ENCODE measurements around the gene TBC1D2. TPM values are rescaled to one million over a fixed set of nuclear protein-coding genes. Genes with fewer than 3 reads are reported as not detected.
A peak's percentile ranks its signal among the peaks of the same experiment; 100 is the strongest.

Gene TBC1D2
- total RNA-seq, 1 donor from 2014 or later, result 10.3 TPM

DNA sequence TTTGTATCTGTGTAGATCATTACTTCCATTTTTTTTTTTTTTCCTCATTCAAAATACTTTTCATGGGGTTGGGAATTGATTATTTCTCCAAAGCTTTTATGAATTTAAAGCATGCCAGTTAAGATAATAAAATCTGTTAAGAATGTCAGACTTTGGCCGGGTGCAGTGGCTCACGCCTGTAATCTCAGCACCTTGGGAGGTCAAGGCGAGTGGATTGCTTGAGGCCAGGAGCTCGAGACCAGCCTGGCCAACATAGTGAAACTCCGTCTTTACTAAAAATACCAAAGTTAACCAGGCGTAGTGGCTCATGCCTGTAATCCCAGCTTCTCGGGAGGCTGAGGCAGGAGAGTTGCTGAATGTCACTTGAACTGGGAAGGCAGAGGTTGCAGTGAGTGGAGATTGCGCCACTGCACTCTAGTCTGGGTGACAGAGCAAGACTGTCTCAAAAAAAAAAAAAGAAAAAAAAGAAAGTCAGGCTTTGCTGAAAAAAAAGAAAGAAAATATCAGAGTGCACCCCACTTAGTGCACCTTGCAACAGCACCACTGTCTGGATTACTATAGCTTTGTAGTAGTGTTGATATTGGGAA, 18.5 kb downstream of the TBC1D2 start:
- DNase-seq, result no peak

DNA sequence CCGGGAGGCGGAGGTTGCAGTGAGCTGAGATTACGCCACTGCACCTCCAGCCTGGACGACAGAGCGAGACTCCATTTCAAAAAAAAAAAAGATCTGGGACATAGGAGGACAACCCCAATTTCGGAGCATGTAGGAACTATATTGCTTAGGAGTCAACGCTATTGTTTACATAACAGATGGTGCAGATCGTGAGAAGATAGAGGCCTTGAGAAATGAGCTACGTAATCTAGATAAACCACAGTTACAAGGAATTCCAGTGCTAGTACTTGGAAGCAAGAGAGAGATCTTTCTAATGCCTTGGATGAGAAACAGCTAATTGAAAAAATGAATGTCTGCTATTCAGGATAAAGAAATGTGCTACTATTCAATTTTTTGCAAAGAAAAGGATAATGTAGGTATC, 20.3 kb downstream of the TBC1D2 start:
- no peak for DNase-seq

DNA sequence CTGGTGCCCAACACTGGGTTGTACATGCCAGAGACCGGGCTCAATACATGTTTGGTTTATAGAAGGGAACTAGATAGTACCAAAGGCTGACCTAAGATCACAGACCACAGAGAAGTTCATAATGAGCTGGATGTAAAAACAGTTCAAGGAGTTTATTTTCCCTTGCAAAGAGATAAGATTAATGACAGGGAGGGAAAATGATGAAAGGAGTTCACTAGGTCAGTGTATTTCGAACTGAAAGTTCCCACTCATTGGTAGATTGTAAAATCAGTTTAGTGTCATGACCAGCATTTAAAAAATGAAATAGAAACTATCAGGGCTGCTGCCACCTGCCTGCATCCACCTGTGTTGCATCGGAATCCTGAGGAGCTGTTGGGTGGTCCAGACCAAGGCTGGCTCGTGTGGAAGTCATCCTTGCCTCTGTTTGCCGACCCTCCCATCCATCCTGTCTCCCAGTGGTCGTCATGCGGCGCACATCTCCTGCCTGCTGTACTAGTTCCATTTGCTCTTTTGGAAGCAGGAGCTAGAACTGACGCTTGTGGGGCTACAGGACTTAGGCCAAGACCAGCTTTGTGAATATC, 21.1 kb downstream of the TBC1D2 start:
- DNase-seq, result no peak

DNA sequence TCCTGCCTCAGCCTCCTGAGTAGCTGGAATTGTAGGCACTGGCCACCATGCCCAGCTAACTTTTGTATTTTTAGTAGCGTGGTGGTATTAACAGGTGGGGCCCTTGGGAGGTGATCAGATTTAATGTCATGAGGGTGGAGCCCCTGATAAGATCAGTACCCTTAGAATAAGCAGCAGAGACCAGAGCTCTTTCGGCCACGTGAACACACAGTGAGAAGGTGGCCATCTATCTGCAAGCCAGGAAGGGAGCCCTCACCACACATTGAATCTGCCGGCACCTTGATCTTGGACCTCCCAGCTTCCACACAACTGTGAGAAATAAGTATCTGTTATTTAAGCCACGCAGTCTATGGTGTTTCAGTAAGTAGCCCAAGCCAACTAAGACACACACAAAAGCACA, 22.5 kb downstream of the TBC1D2 start:
- no peak for DNase-seq

DNA sequence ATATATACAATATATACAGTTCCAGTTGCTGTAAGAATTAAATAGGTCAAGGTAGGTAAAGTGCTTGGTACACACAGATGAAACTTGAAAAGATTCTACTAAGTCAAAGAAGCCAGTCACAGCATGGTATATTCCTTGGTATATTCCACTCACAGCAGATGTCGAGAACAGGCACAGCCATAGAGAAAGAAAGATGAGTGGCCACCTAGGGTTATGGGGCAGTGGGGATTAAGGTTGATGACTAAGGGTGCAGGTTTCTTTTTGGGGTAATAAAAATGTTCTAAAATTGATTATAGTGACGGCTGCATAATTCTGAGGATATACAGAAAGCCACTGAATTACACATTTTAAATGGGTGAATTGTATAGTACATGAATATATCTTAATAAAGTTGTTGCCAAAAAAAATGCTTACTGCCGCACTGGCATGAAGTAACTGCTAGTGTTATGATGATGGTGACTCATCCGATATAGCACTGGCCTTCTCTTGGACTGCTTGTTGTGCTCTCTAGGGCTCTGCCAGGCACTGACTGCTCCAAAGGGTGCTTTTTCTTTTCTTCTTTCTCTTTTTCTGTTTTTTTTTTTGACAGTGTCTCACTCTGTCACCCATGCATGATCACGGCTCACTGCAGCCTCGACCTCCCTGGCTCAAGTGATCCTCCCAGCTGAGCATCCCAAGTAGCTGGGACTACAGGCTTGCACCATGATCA, 23.5 kb downstream of the TBC1D2 start:
- DNase-seq, result no peak

DNA sequence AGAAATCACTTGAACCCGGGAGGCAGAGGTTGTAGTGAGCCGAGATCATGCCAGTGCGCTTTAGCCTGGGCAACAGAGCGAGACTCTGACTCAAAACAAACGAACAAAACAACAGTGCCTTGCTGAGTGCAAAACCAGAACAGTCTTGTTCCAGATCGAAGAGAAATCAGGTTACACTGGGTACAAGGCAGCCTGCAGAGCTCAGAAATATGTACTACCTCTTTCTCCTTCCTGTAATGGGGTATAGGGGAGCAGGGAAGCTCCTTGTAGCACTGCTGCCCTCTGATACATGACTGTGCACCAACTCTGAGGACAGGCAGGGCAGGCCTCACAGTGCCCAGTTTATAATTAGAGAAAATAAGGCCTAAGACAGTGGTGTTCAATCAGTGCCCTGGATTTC, 24.7 kb downstream of the TBC1D2 start:
- DNase-seq, result no peak

DNA sequence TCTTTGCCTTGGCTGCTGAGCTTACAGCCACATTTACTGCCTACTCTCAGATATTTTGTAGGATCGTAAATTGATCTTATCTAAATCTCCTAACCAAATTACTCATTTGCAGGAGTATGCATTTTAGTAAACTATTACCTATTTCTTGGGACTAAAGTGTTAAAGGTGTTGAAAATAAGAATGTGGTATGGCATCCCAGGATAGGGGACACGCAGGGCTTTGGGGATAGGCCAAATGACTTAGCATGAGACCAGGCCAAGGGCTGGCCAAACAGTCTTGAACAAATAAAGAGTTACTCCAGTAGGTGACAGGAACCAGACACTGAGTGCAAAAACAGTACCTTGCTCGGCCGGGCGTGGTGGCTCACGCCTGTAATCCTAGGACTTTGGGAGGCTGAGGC, 25.1 kb downstream of the TBC1D2 start:
- DNase-seq, result no peak

DNA sequence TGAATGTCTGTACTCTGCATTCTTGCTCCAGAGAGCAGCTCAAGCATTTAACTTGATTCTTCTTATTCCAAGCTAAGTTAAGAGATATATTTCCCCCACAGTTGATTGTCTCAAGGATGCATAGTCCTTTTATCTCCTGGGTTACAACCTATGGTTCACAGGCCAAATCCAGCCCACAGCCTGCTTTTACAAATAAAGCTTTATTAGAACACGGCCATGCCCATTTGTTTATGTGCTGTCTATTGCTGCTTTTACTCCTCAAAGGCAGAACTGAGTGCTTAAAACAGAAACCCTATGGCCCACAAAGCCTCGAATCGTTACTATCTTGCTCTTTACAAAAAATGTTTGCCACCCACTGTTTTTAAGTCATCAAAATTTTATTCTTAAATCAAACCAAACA, 25.8 kb downstream of the TBC1D2 start:
- no peak for DNase-seq

DNA sequence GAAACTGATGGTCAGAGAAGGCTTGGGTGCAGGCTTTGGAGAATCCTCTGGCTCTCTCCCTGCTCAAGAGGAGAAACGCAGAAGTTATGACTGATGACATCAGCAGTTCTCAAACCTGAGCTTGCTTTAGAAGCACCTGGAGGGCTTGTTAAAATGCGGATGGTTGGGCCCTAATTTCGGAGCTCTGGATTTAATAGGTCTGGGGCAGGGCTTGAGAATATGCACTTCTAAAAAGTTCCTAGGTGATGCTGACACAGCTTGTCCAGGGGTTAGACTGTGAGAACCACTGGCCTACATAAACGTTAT, 26.4 kb downstream of the TBC1D2 start:
- no peak for DNase-seq

DNA sequence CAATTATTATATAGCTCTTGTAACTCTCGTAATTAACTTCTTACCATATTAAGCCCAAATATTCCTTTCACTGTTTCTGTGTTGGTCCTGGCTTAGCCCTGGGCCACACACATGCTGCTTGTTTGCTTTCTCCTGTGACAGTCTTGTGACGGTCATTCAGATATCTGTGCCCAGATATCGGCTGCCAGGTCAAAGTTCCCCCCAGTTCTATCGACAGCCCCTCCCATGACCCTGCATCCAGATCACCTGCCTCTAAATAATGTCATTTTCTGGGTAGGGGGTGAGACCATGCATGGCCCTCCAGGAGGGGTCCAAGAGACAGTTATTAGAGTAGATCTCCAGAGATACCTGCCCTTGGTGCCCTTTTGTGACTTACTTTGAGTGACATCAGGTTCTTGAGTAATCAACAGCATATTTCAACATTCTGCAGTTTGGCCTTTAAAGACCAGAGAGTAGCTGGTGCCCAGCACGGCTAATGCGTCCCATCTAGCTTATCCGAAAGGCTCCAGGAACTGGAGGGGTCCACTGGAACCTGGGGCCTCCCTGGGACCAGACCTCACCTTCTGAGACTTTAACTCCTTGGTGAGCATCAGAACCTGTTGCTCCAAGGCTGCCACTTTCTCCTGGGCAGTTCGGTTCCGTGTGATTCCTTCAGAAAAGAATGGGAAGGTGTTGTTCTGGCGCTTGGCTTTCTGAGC, 26.9 kb downstream of the TBC1D2 start:
- no peak for DNase-seq

DNA sequence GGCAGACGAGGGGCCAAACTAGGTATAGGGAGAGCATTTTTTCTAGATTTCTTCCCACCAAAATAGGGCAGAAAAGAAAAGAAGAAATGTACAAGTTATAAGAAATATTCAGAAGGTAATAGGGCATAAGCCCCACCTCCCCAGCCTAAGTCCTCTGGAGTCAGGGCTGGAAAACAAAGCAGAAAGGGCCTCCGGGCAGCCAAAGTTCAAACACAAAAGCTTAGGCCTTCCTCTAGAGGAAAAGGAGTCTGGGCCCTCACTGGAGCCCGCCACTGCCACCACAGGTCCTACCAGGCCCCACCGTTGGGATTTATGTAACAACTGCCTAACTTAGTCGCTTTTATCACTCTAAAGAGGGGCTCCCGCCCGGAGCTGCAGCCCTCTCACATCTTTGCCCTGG, 27.6 kb downstream of the TBC1D2 start:
- no peak for DNase-seq

DNA sequence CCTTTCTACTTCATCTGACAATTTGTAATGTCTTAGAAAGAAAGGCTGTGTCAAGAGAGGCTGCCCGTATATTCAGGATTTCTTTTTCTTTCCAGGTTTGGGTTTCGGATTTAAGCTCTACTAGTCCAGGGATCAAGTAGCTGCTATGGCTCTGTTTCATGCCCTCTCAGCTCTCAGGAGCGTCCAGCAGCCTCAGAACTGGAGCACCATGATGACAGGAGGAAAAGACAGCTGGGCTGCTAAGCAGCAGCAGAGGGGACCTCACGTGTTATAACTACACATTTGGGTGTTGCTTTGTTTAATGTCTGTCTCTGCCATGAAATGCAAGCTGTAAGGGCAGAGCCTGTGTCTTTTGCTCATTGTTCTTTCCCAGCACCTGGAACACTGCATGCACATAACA, 28.5 kb downstream of the TBC1D2 start:
- peak; percentile 88 for DNase-seq

DNA sequence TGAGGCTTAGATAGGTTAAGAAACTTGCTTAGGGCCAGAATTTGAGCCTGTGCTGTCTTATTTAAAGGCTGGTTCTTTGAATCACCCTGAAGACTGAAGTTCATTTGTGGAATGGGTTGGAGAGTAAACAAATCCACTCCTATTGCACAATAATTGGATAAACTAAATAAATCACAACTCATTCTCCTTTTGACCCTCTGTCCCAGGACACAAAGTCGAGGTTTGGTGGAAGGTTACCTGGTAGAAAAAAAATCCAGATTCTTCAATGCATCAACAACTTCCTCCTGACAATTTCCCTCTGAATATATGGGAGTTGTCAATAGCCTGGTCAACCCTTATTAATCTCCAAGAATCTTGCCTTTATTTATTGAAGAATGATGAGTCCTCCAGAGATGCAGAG, 28.9 kb downstream of the TBC1D2 start:
- no peak for DNase-seq

DNA sequence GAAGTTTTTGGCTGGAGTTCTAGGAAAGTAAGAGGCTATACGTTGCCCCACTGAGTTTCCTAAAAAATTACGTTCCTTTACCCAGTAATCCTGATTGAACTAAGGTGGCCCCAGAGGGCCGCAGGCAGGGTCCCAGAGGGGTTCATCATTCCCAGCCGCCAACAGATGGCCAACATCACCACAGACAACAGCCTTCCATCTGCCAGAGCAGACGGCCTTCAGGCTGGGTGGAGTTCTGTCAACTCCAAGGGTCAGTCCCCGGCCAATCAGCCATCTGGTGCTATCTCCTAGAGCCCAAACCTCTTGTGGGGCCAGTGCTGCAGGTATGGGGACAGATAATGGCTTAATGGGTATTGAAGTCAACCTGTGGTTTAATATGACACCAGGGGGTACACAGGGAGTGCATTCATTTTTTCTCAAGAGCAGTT, 30.4 kb downstream of the TBC1D2 start:
- DNase-seq, result no peak

DNA sequence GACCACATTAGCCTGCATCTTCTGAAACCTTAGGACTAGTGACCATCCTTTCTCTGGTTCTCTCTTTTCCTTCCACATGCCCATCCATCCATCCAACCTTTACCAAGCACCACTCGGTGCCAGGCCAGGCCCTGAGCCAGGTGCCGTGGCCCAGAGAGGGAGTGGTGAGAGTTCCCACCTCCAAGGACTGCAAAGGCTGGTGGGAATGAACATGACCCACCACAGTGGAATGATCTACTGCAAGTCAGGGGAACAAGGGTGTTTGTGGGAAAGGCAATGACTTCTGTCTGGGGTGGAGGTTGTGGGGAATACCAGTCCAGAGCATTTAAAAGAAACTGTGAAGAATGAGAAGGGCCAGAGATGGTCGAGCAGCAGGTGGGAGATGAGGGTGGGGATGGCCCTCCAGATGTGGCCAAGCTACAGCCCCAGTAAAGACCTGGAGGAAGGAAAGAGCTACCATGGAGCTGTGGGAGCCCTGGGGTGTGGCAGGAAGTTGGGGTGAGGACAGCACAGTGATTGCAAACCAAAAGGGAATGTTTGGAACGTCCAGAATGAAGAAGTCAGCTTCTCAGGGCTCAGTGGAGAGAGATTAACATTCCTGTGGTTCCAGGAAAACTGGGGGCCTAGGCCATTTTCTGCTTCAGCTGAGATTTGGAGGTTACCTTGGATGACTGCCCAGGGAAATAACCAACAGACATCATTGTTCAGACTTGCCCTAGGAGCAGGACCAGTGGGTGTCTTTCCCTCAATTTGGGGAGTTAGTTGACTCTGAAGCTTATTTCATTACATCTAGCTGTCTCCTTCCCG, 32.4 kb downstream of the TBC1D2 start:
- peak; percentile 38 for DNase-seq

DNA sequence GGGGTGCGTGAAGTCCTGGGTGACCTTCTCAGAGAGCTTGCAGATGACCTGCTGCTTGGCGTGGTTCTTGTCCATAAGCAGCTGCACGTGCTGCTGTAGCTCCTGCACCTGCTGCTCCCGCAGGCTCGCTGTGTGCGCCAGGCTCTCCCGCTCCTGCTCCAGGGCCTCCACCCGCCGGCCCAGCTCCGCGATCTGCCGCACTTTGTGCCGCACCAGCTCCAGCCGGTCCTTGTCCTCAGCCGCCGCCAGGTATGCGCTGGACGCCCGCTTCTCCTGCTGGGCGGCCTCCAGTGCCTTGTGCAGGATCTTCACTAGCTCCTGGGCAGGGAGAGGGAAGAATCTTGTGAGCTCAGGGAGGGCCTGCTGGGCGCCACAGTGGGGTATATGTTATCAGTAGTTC, 34.5 kb downstream of the TBC1D2 start:
- DNase-seq, result no peak

DNA sequence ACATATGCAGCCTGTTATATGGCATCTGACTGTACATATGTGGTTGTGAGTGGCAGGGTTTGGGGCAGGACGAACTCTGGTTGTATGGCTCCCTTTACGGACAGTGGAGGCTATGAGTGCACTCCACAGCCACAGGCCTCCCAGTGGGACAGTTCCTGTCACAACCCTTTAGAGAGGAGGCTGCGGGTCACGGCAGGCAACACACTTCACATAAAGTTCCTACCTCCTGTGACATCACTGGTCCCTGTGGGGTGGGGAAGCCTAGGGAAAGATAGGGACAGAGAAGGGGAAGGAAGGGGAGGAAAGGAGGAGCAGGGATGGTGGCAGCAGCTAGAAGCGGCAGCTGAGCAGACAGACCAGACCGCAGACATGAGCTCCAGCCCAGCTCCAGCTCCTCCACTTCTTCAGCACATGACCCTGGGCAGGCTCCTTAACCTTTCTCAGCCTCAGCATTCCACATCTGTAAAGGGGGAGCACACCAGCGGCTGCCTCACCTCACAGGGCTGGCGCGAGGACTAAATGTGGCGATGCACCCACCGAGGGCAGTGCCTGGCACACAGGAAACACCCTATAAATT, 35.6 kb downstream of the TBC1D2 start:
- DNase-seq, result no peak

DNA sequence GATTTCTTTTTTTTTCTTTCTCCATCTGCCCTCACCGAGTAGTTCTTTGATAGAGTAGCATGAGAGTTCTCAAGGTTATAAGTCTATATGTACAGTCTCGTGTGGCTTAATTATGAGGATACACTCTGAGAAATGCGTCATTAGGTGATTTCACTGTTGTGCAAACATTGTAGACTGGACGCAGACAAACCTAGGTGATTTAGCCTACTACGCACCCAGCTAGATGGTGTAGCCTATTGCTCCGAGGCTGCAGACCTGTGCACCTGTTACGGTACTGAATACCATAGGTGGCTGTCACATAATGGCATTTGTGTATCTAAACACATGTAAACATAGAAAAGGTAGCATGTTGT, 36.1 kb downstream of the TBC1D2 start:
- no peak for DNase-seq

DNA sequence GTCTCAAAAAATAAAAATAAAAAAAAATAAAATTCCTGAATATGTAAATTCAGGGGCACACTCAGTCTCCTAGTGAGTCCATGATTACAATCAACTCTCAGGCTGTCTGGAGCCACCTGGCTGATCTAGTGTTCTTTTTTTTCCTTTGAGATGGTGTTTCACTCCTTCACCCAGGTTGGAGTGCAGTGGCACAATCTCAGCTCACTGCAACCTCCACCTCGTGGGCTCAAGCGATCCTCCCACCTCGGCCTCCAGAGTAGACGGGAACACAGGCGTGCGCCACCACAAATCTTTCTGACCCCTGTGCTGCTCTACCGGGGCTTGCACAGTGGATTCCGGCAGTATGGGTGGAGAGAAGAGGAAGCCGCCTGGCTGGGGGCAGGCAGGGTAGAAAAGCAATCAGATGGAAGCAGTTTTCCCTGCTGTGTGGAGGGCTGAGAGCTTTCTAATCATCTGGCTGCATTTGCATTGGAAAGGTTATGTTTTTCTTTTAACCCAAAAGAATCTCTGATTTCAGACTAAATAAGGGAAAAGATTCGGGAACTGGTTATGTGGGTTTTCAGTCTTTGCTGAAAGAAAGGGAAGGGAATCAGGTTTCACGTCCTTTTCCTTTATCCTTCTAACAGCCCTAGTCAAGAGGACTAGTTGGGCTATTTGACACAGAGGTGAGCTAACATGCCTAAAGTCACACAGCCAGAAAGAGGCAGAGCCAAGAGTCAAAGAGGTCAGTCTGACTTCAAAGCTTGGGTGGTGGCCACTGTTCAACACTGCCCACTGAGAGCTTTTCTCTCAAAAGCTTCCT, 36.7 kb downstream of the TBC1D2 start:
- DNase-seq, result peak; percentile 45

DNA sequence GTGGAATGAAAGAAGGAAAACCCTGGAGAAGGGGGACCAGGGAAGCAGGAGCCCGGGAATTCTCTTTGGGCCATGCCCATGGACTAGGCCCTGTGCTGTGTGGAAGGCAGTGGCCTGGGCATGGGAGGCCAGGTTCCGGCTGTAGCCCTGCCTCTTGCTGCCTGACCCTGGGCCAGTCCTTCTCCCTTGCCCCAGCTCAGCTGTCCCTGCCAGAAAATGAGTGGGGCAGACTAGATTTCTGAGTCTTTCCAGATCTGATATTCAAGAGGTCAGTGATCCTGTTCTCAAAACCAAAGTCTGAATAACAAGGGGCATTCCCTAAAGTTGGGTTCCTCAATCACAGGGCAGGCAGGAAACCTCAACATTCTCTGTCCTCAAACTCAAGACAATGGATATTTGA, 38.2 kb downstream of the TBC1D2 start:
- DNase-seq, result no peak

DNA sequence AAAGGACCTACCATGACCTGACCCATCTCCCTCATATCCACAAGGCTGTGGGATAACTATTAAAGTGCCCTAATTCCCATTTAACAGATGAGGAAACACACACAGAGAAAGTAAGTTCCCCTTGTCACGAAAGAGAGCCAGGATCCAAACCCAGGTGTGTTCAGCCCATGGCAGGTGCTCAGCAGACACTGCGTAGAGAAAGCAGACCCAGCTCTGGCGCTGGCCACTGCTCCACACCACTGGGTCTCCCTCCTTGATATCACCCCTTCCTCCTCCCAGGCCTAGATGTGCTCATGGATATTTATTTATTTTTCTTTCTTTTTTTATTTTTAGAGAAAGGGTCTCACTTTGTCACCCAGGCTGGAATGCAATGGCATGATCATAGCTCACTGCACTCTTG, 39.1 kb downstream of the TBC1D2 start:
- no peak for DNase-seq

DNA sequence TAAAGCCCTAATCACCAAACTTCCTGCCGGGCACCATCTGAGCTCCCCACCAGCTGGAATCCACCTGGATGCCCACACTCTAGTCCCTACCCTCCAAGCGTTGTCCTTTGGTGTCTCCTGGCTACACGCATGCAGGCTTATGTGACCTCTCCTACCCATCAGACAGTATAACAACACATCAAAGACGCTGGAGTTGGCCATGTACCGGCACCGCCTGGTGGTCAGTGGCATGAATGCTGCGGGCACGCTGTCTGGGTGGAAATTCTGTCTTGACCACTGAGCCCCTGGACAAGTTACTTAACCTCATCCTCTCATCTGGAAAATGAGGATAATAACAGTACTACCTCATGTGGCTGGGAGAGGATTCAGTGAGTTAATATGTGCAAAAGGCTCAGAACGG, 39.6 kb downstream of the TBC1D2 start:
- no peak for DNase-seq
